CD4-positive, alpha-beta T cell treated with Interferon gamma for 1 hour (primary cell): ENCODE data around the gene ERICH6.

Source experiments
- DNase-seq: peaks from one replicate; pipeline ENCODE4 v3.0.0-alpha.2; 2020

The ERICH6 gene

DNA sequence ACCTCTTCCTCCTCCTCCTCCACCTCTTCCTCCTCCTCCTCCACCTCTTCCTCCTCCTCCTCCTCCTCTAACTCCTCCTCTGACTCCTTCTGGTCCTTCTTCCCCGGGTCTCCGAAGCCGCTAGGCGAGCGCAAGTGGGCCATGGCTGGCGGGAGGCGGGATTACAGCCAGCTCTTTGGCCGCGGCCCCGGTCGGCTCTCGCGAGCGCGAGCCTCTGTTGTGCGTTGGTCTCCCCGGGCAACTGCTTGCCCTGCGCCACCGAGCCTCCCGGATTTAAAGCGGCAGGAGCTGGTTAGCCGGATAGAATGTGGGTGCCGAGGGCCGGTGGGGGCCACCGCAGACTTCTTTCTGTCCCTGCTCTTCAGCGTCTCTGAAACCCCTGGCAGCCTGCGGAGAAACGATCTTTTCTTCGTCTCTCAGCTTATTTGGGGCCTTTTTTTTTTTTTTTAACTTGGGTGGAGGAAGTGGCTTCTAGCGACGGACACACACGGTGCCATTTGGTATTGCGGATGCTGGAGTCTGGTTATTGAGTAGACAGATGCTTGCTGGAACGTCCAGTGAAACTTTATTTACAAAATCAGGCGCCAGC is at the start of gene ERICH6:
Gene ERICH6 (minus strand): TSS at position 165 of the 589 bp plus-strand sequence. CDS start 22 bp downstream, at position 143.
- peak; percentile 89 for DNase-seq

DNA sequence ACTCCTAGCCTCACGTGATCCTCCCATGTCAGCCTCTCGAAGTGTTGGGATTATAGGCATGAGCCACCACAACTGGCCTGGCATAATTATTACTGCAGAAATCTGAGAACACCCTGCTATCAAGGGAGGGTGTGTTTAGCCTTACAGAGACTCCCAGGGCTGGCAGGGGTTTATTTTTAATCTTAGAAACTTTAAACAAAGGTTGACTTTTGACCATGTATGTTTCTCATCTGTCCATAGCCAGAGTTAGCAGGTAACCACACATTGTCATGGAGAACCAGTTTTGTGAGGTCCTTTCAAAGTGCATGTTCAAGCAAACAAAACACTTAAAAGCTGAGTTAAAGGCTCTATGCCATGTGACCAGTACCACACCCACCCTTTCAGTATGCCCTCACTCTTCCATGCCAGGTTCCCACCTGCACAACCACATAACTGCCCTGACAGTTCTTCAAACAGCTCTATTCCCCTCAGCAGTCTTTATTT is 48.1 kb upstream of the ERICH6 start:
- DNase-seq = no peak

DNA sequence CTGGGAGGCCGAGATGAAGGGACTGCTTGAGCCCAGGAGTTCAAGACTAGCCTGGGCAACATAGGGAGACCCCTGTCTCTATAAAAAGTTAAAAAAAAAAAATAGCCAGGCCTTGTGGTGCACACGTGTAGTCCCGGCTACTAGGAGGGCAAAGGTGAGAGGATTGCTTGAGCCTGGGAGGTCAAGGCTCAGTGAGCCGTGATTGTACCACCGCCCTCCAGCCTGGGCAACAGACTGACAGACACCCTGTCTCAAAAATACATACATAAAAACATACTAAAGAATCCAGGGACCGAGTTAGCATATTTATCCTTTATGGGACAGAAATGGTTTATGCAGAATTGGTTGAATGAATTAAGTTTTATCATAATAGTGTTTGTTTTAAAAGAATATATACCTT is 45.5 kb upstream of the ERICH6 start:
- no peak for DNase-seq

DNA sequence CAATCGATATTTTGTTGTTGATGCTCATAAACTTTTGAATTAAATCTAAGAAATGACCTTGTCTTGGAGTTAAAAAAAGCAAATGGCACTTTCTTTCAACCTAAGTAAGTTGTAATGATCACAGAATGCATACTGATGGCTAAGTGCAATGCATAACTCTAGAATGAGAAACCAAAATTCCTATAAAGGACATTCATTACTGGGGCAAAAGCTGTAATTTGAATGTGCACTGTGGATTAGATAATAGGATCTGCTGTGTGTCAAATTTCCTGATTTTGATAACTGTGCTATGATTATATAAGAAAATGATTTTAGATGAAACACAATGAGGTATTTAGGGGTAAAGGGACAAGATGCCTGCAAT is 44.9 kb upstream of the ERICH6 start:
- no peak for DNase-seq

DNA sequence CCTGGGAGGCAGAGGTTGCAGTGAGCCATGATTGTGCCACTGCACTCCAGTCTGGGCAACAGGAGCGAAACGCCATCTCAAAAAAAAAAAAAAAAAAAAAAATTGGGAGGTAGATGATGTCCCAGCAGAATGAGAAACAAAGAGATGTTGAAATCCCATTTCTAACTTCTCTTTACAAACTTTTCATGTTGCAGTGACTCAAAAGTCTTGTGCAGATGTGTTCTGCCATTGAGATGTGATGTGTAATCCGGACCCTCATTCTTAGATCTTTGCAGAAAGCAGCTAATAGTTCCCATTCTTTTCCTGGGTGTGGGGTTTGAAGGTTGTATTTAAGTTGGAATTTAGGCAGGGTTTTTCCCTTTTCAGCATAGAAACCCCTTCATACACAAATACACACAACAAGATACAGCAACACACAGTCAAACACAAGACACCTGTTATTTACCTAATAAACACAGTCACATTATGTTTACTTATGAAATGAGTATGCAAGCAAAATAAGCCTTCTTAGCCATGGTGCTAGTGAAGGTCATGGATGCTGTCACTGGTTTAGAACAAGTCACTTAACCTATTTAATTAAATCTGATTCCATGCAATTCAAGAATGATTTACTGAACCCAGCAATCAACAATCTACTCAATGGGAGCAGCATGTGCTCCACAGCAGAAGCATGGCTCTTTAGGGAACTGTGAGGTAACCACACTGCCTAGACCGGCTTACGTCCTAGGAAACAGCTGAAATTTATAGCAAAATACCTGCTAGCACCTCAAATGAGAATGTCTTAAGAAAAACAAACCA is 44.4 kb upstream of the ERICH6 start:
- no peak for DNase-seq

DNA sequence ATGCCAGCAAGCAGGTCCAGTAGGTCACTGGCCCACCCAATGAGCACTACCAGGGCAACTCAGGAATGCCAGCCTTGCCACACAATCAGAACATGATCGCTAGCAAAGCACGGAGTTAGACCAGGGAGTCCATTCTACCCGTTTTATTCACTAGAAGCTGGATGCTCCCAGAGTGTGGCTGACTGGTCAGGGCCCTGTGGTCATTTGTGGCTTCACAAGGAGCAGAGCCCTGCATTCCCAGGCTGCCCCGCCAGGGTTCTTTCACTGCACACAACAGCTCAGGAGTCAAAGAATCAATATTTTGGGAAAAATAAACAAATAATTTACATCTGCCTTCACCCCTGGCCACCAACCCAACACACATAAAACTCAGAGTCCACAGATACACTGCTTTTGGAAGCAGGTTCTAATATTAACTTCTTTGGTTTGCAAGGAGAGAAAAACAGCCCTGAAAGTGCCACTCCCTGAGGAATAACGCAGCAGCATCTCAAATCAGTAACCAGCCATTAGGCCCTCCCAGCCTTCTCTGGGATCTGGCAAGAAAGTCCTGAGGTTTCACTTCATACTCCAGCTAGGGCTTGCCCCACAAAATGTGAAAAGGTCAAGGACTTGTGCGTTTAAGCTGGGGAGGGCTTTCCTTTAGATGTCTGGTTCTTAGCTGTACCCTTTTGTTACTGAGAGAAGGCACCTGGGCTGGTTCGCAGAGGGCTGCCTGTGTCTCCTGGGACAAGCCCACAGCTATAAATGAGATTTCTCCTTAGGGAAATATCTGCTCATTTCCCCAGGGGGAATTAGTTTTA is 43.3 kb upstream of the ERICH6 start:
- DNase-seq = no peak

DNA sequence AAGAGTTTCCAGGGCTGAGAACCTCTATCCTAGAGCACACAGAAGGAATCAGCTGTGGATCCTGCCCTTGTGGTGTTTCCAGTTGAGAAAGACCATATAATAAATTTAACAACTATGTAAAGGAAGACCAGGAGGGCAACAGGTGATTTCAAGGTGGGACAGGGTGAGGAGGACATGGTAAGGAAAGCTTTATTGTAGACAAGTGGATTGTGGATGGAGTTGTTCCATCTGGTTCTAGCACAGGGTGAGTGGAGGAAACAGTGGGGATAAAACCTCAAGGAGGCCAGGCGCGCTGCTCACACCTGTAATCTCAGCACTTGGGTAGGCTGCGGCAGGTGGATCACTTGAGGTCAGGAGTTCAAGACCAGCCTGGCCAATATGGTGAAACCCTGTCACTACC is 42.1 kb upstream of the ERICH6 start:
- no peak for DNase-seq

DNA sequence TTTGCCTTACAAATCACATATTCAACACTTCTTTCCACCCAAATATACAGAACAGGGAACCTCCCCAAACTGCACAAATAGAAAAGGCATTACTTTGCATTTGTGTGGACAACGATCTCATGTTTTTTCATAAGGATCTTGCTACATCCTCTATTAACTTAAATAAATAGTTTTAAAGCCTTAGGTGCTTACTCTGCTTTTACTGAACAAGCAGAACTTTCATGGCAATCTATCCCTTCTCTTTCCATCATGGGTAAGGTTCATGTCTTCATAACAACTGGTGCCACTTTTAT is 41.1 kb upstream of the ERICH6 start:
- no peak for DNase-seq

DNA sequence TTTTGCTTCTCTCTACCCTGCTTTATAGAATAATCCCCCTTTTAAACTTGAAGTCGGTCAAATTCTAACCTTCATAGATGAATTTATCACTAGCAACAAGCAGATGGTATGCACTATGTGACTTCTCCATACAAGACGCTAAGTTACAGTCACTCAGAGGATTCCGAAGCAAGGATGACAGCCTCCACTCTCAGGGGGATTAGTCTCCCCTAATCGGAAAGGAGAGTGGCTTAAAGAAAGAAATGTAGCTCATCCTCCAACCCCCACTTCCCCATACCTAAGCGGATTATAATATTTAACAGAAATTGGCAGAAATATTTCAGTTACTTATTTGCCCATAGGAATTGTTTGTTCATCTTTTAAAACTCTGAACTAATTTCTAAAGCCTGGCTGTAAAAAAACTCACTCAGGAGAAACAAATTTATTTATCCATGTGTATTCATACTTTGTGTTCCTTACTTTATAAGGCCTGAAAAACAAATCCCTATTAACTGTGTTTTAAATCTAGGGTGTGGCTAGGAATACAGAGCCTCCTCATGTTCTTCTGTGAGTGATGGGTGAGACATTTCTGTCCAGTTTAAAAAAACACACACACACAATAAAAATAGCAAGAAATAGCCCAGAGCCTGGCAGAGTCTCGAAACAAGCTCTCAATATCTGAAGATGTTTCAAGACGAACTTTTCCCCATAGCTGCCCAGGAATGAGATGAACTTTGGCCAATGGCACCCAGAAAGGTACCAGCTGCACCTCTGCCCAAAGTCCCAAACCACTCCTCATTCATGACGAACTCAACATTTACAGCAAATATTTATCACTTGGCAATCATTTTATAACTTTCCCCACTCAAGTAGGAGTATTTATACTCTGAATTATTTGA is 40.6 kb upstream of the ERICH6 start:
- no peak for DNase-seq

DNA sequence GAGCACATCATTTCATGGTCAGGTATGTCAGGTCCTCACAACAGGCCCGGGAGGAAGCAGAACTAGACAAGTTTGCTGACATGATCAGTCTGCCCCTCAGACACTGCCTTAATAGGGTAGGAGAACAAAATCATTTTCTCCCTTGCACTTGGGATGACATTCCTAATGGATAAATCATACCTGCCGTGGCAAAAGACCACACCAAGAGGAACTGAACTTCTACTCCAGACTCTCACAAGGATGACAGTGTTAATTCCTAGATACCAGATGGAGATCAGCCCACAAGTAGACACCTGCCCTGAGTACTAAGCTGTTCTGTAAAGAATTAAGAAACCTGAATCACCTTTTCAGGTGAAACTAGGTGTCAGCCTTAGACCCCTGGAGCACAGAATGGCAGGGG is 39.8 kb upstream of the ERICH6 start:
- DNase-seq = no peak

DNA sequence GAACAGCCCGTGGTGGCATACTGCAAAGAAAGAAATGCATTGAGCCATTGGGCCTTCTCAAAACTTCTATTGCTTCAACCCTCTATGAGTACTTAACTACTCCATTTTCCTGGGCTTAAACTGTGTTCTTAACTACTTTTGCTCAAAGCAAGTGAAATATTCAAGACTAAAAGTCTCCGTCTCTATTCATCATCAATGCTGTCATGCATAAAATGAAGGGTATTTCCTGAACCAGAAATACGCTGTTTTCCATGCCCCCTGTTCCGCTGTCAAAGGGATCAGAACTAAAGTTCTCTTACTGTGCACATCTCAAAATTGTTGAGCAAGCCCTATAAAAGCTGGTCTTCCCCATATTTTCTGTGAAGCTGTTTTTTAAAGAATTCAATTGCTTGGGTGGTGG is 39.0 kb upstream of the ERICH6 start:
- no peak for DNase-seq

DNA sequence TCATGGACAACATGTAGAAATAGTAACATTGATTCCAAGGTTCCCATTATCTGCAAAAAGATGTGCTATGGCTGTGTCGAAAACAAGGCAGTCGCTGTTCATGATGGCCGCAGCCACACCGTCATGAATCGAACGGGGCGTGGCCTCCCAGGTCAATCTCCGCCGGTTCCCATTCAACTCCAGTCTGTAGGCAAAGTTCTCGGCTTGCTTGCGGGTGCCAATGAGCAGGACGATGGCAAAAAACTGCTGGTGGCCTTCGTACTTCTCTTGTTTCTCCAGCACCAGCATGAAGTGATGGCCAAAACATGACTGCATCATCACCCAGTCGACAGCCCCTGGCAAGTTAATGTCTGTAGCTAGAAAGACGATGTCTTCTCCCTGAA is 38.4 kb upstream of the ERICH6 start:
- no peak for DNase-seq

DNA sequence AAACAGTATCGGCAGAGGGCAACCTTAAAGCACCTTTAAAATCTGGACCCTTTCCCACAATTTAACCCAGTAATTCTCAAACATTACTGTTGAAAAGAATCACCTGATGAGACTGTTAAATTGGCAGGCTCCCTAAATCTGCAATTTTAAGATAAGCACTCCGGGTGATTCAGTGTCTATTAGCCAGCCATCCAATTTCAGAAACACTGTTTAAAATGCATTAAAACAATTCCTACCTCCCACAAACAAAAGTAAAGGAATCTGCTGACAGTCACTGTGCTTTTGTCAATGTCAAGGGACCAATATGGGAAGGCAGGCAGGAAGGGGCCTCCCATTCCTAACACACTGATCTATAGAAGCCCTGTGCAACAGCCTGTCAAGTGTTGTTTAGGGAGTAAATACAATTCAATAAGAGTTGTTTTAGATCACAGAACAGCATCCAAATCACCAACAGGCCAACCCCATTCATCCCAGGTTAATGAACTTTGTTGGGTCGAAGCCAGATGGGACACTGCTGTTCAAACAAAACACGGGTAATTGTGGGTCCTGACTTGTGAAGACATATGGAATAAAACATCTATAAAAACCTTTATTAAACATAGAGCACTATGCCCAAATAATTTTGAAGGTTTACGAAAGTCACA is 37.9 kb upstream of the ERICH6 start:
- no peak for DNase-seq

DNA sequence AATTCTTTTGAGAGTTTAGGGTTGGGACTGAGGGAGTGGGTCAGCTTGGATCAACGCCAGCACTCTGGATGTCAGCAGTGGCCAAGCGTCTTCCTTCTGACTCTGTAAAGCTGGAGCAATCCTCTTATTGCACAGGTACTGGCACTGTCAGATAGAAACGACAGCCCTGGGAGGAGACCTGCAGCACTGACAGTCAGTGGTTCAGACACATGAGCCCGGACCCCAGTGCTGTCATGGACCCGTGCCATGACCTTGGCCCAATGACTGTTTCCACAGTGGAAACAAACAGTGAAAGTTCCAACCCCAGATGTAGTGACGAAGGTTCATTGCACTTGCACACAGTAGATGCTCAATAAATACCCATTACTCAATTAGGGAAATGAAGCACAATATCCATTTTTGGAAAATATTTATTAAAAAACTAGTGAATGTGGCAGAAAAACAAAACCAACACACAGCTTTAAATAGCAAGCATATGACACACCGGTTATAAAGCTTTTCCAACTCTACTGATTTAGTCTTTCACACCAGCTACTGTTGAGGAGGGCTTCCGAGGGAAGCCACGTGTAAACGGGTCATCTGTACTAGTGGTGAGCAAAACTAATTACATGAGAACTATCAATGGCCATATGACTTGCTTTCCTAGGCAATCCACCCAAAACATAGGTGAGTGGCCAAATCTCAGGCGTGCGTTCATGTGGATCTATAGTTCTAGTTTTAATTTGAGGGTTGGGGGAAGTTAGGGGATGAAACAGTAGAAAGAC is 37.2 kb upstream of the ERICH6 start:
- DNase-seq = no peak

DNA sequence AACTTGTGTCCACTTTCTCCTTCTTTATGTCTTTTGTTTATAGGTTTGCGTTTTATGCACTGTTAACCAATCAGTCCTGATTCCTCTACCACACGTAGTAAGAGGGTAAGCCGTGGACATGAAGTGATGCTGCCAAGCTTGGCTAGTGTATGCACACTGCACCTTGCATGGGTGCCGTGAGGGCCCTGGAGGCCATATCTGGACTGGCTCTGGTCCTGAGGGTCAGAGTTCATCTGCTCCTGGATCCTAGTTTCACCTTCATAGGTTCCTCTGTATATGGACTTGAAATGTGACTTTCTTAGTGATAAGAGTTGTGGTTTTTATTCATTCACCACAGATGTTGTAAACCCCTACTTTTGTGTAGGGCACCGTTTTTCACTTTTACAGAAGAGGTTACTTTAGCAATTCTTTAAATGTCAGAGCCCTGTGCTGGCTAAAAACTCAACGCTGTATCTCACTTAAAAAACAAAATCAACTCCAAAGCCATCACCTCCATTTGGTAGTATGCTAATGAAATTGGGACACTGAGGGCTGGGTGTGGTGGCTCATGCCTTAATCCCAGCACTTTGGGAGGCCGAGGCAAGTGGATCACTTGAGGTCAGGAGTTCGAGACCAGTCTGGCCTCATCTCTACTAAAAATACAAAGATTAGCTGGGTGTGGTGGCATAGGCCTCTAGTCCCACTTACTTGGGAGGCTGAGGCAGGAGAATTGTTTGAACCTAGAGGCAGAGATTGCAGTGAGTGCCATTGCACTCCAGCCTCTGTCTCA is 36.3 kb upstream of the ERICH6 start:
- no peak for DNase-seq

DNA sequence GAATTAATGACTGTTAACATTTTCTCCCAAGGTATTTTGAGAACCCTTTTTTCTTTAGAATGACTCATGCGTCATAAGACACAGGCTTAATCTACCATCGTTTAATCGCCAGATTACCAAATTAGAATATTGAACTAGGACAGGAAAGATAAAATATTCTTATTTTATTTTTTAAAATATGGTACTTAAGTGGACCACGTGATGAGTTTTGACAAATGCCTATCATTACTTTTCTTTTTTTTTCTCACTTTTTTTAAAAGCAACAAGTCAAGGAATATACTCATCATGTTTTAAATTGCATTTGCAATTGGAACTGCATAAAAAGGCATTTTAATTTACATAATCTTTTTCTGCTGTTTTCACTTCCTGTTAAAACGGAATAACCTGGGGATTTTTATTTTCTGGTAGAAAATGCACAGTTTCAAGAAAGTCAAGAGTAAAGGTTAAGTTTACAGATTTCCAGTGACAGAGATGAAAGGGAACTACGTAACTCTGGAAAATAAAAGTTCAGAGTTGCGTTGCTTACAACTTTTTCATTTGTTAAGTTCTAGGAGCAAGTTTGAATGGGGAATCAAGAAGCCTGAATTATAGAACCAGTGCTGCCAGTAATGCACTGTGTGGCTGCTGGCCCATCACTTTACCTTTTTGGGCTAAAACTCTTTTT is 35.6 kb upstream of the ERICH6 start:
- no peak for DNase-seq

DNA sequence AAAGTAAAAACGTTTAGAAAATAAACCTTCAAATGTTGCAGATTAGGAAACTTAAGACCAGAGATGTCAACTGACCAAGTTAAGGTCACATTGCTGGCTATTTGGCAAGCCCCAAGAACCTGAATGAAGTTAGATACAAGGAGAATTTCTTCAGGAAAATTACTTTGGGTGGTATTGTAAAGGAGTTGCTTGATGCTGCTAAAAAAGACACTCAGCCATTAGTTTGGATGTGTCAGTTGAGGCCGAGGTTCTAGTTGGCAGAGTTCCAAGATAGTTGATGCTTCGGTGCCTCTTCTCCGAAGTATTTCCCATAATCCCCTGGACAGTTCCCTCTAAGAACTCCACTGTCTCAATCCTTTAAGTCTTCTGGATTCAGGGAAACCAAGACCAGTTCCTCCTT is 35.0 kb upstream of the ERICH6 start:
- no peak for DNase-seq

DNA sequence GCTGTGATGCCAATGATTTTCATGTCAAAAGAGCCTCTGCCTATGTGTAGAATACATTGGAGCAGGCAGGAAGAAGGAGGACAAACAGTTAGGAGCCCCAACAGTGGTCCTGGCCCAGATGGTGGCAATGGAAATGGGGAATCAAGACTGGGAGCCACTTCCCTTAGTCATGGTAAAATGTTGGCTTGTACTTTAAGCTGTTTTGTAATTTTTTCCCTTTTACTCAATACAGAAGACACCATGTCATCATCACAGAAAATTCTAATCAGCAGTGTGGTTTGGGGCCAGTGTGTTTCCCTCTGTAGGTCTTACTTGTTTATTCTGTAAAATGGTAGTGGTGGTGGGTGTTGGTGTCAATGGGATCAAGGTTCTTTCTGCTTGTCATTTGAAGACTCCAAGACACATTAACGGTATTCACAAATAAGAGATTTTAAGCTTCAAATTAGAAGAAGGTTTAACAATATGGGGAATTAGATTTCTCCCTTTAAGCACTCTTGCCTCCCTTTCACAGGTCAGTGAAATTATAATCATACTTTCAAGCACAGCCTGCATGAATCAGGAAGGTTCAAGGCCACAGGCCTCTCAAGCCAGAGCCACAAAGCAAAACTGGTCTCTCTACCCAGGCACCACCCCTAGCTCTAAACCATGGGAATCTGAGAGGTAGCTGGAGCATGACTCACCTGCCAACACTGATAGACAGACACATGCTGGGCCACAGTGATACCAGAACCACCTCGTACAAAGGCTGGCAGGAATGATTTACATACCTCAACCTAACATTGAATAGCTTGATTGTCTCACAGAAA is 34.4 kb upstream of the ERICH6 start:
- no peak for DNase-seq
